NCI-H2227 (cell line): Measurements from ENCODE around the gene KRTAP23-1.

Experiments used
- DNase-seq: peaks from one replicate; lab custom pipeline; 2025; ENCODE audit not compliant: unreplicated experiment; lab: John Stamatoyannopoulos, UW

Gene KRTAP23-1

DNA sequence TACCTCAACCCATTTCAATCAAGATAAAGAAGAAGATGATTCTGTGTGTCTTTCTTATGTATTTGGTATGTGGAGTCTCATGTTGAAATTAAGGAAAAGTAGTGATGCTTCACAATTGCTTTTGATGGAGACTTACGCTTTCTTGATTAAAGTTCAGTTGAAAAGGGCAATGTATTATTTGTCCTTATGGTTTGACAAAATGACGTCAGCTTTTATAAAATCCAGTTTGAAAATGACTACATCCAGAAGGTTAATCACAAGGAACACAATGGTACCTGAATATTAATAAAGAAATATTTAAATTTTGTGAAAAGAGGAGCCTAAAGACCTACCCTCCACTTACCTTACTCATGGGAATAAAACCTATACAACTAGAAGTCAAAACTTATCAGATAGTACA lies 32.7 kb downstream of the KRTAP23-1 start:
- no peak for DNase-seq

- DNase-seq, result no peak
Measured at GRCh38 chr21:30306884-30307283, 41.5 kb downstream of the KRTAP23-1 start.

- no peak for DNase-seq
Measured at GRCh38 chr21:30305136-30305535, 43.3 kb downstream of the KRTAP23-1 start.
